H1 (cell line): ENCODE measurements around the gene ARHGAP6. TPM values are rescaled to one million over a fixed set of nuclear protein-coding genes. Genes with fewer than 3 reads are reported as not detected.

ENCODE experiments used
- CTCF ChIA-PET: fragments of 300-600 bp; sonication (Branson Sonifier 250); formaldehyde crosslinking; loops from one replicate; lab custom pipeline; 2021; ENCODE audit not compliant: partially characterized antibody; lab: Charles Lee
- POLR2A ChIA-PET: fragments of 300-600 bp; sonication (Branson Sonifier 250); formaldehyde crosslinking; loops from one replicate; lab custom pipeline; 2021; ENCODE audit warnings: inconsistent platforms; ENCODE audit not compliant: partially characterized antibody; lab: Charles Lee
- DNase-seq, 2 experiments: peaks; one replicate each; pipeline versions ENCODE4 v3.0.0 to v3.0.0-alpha.2; 2010 to 2022; ENCODE audit warnings: low spot score in 2 of 2, low read depth in 1 of 2, mixed read lengths in 1 of 2
- FAIRE-seq: peaks from 2 replicates; lab custom pipeline; 2011; peaks lifted over from hg19 to GRCh38; lab: Jason Lieb, UNC
- H2AFZ ChIP-seq: 2 replicates; pipeline ENCODE4 v1.8.1; 2012; ENCODE audit warnings: low read length, inconsistent platforms
- H2AK5ac ChIP-seq: 2 replicates; pipeline ENCODE4 v1.6.1; 2013; ENCODE audit warnings: low read depth, low read length
- H2BK120ac ChIP-seq: replicated peaks from 2 replicates; pipeline ENCODE3; 2013; ENCODE audit warnings: low read depth, low read length, inconsistent platforms
- H2BK12ac ChIP-seq: 2 replicates; pipeline ENCODE4 v1.6.1; 2013; ENCODE audit warnings: low read depth, low read length
- H2BK15ac ChIP-seq: 2 replicates; pipeline ENCODE4 v1.6.1; 2013; ENCODE audit warnings: low read length
- H2BK20ac ChIP-seq: 2 replicates; pipeline ENCODE4 v1.6.1; 2013; ENCODE audit warnings: low read length
- H2BK5ac ChIP-seq: 2 replicates; pipeline ENCODE4 v1.6.1; 2013; ENCODE audit warnings: low read depth, low read length
- H3K14ac ChIP-seq: 2 replicates; pipeline ENCODE4 v1.6.1; 2013; ENCODE audit warnings: inconsistent platforms; ENCODE audit not compliant: insufficient read length
- H3K18ac ChIP-seq: 2 replicates; pipeline ENCODE4 v1.6.1; 2013; ENCODE audit warnings: low read length; ENCODE audit errors: extremely low read depth
- H3K23ac ChIP-seq: 2 replicates; pipeline ENCODE4 v1.6.1; 2013; ENCODE audit warnings: inconsistent platforms; ENCODE audit not compliant: insufficient read length
- H3K23me2 ChIP-seq: 2 replicates; pipeline ENCODE4 v1.6.1; 2013; ENCODE audit warnings: low read depth, low read length
- H3K27ac ChIP-seq: 2 replicates; pipeline ENCODE4 v1.6.1; 2011; ENCODE audit warnings: low read depth, low read length, inconsistent platforms
- H3K27me3 ChIP-seq, 4 experiments: replicated peaks in 1 of 4; 1 replicate in 1 of 4; 2 replicates in 3 of 4; pipeline versions ENCODE4 v1.6.1 to v1.8.1; 2011 to 2013; ENCODE audit warnings: low read length in 3 of 4, mild to moderate bottlenecking in 3 of 4, inconsistent platforms in 2 of 4, mixed read lengths in 2 of 4, moderate library complexity in 1 of 4; ENCODE audit not compliant: control insufficient read depth in 3 of 4, insufficient read depth in 3 of 4; ENCODE audit errors: extremely low read depth in 1 of 4
- H3K36me3 ChIP-seq, 4 experiments: 2 replicates each; pipeline versions ENCODE4 v1.6.1 to v1.8.1; 2011 to 2013; ENCODE audit warnings: mild to moderate bottlenecking in 4 of 4, low read length in 3 of 4, moderate library complexity in 2 of 4, control low read depth in 1 of 4, inconsistent platforms in 1 of 4; ENCODE audit not compliant: insufficient read depth in 4 of 4, control insufficient read depth in 2 of 4
- H3K4ac ChIP-seq: replicated peaks from 2 replicates; pipeline ENCODE3; 2013; ENCODE audit warnings: low read length, low read depth, mixed read lengths, inconsistent platforms; ENCODE audit not compliant: insufficient read length
- H3K4me1 ChIP-seq, 4 experiments: replicated peaks in 1 of 4; 1 replicate in 1 of 4; 2 replicates in 3 of 4; pipeline versions ENCODE4 v1.6.1 to v1.8.1; 2011 to 2013; ENCODE audit warnings: low read length in 3 of 4, inconsistent platforms in 2 of 4, mixed read lengths in 1 of 4; ENCODE audit not compliant: insufficient read depth in 4 of 4, control insufficient read depth in 3 of 4
- H3K4me2 ChIP-seq, 2 experiments: 2 replicates each; pipeline versions ENCODE4 v1.6.1 to v1.8.1; 2011 to 2013; ENCODE audit warnings: low read depth in 2 of 2, low read length in 2 of 2, control low read depth in 1 of 2, inconsistent platforms in 1 of 2, mild to moderate bottlenecking in 1 of 2; ENCODE audit not compliant: insufficient read depth in 1 of 2
- H3K4me3 ChIP-seq, 4 experiments: fragments of 200-600, 300-600 bp in 1 of 4; sonication (generic), shearing (Covaris generic), sonication (Bioruptor Twin) in 1 of 4; 2 replicates each; pipeline versions ENCODE4 v1.5.1 to v1.8.1; 2011 to 2016; ENCODE audit warnings: low read length in 4 of 4, low read depth in 3 of 4, control low read depth in 2 of 4, inconsistent platforms in 2 of 4, mild to moderate bottlenecking in 2 of 4, mixed read lengths in 1 of 4, moderate library complexity in 1 of 4; ENCODE audit not compliant: insufficient read depth in 2 of 4; ENCODE audit errors: extremely low read depth in 1 of 4
- H3K56ac ChIP-seq: replicated peaks from 2 replicates; pipeline ENCODE3; 2013; ENCODE audit warnings: low read depth, mild to moderate bottlenecking, mixed read lengths, low read length, inconsistent platforms; ENCODE audit not compliant: insufficient read length
- H3K79me1 ChIP-seq: 2 replicates; pipeline ENCODE4 v1.6.1; 2013; ENCODE audit warnings: low read depth, low read length, control low read depth
- H3K79me2 ChIP-seq, 2 experiments: 2 replicates each; pipeline versions ENCODE4 v1.6.1 to v1.8.1; 2012 to 2013; ENCODE audit warnings: low read length in 2 of 2, mild to moderate bottlenecking in 2 of 2, inconsistent platforms in 1 of 2; ENCODE audit not compliant: insufficient read depth in 2 of 2, control insufficient read depth in 1 of 2
- H3K9ac ChIP-seq, 4 experiments: replicated peaks in 1 of 4; 1 replicate in 1 of 4; 2 replicates in 3 of 4; pipeline versions ENCODE4 v1.6.1 to v1.8.1; 2011 to 2013; ENCODE audit warnings: low read depth in 3 of 4, low read length in 3 of 4, control low read depth in 2 of 4, mild to moderate bottlenecking in 2 of 4, moderate library complexity in 2 of 4, inconsistent platforms in 1 of 4; ENCODE audit errors: extremely low read depth in 1 of 4
- H3K9me3 ChIP-seq, 2 experiments: 2 replicates each; pipeline versions ENCODE4 v1.6.1 to v1.8.1; 2012 to 2013; ENCODE audit warnings: mild to moderate bottlenecking in 2 of 2, moderate library complexity in 2 of 2, control low read depth in 1 of 2, inconsistent platforms in 1 of 2, low read depth in 1 of 2, low read length in 1 of 2, mixed read lengths in 1 of 2; ENCODE audit not compliant: insufficient read depth in 2 of 2
- H4K20me1 ChIP-seq, 2 experiments: replicated peaks in 1 of 2; 2 replicates each; pipeline versions ENCODE3 to v1.8.1; 2011 to 2013; ENCODE audit warnings: inconsistent platforms in 2 of 2, low read length in 2 of 2, mild to moderate bottlenecking in 1 of 2; ENCODE audit not compliant: insufficient read depth in 2 of 2, control insufficient read depth in 1 of 2
- H4K5ac ChIP-seq: 2 replicates; pipeline ENCODE4 v1.6.1; 2013; ENCODE audit warnings: low read length, low read depth, mixed read lengths, inconsistent platforms; ENCODE audit not compliant: insufficient read length
- H4K8ac ChIP-seq: 2 replicates; pipeline ENCODE4 v1.8.0; 2013; ENCODE audit warnings: mild to moderate bottlenecking, moderate library complexity, low read length, inconsistent platforms; ENCODE audit not compliant: insufficient read depth; ENCODE audit errors: extremely low read depth
- H4K91ac ChIP-seq: replicated peaks from 2 replicates; pipeline ENCODE3; 2013; ENCODE audit warnings: low read length, mixed read lengths, inconsistent platforms; ENCODE audit not compliant: insufficient read length
- CHD2 ChIP-seq: IDR thresholded peaks from 2 replicates; pipeline ENCODE4 v1.6.1; 2012; ENCODE audit warnings: low read length, improper control_type of control experiment
- CREB1 ChIP-seq: IDR thresholded peaks from 2 replicates; pipeline ENCODE4 v1.6.1; 2012; ENCODE audit warnings: inconsistent platforms
- JUND ChIP-seq: IDR thresholded peaks from 2 replicates; pipeline ENCODE4 v1.6.1; 2011; ENCODE audit warnings: mild to moderate bottlenecking, improper control_type of control experiment, low read length
- NANOG ChIP-seq: IDR thresholded peaks from 2 replicates; pipeline ENCODE4 v1.6.1; 2011; ENCODE audit warnings: low read length, low read depth, mild to moderate bottlenecking, inconsistent platforms; ENCODE audit not compliant: insufficient read depth, poor library complexity, severe bottlenecking
- SAP30 ChIP-seq: fragments of 300-600 bp; sonication (generic); IDR thresholded peaks from 2 replicates; pipeline ENCODE4 v1.7.1; 2012; ENCODE audit warnings: low read length, moderate library complexity, mild to moderate bottlenecking, inconsistent platforms; ENCODE audit not compliant: insufficient read depth, insufficient replicate concordance
- SP4 ChIP-seq: IDR thresholded peaks from 2 replicates; pipeline ENCODE4 v1.6.1; 2012; ENCODE audit warnings: low read length, inconsistent platforms
- SRF ChIP-seq: IDR thresholded peaks from 2 replicates; pipeline ENCODE4 v1.6.1; 2011; ENCODE audit warnings: mild to moderate bottlenecking, low read depth, low read length, moderate library complexity
- WGBS, 2 experiments: shearing (Covaris generic) in 1 of 2; methylation state at CpG; one replicate each; pipeline versions ENCODE4 v1.1.6 to v1.1.7; 2013 to 2015; ENCODE audit warnings: low lambda C conversion rate in 2 of 2, mixed read lengths in 2 of 2, inconsistent platforms in 1 of 2, low coverage in 1 of 2, missing lambda C conversion rate in 1 of 2; ENCODE audit not compliant: insufficient replicate concordance in 2 of 2, insufficient coverage in 1 of 2, insufficient read length in 1 of 2; ENCODE audit errors: extremely low coverage in 1 of 2, missing lambda C conversion rate in 1 of 2; 5-methylcytosine and 5-hydroxymethylcytosine counted together
- polyA plus RNA-seq, 7 experiments: library from polyadenylated mRNA; depleted of rRNA in 3 of 7; stranded (reverse) in 5 of 7; unstranded in 2 of 7; fragments of >200 nt in 5 of 7; fragments of 200-250 nt in 2 of 7; gene quantifications; 1 replicate in 5 of 7; 2 replicates in 1 of 7; 4 replicates in 1 of 7; pipeline versions ENCODE4 v1.2.1 to v1.2.3, GENCODE V29; 2011 to 2013; ENCODE audit warnings: missing spikeins in 2 of 7, mixed read lengths in 2 of 7
- total RNA-seq: library from RNA; stranded (reverse); fragmentation: NEBNext Ultra II Directional; extraction: Animal tissue kit (Norgen Biotek cat#: 25700); gene quantifications from 2 replicates; pipeline ENCODE4 v1.2.1, GENCODE V29; 2021
- TF ChIP-seq, protein P1 (sequence below): IDR thresholded peaks from 2 replicates; pipeline ENCODE4 v1.6.1; 2011; ENCODE audit warnings: low read depth, mild to moderate bottlenecking, low read length; ENCODE audit not compliant: insufficient read depth

The ARHGAP6 gene
- total and polyA plus RNA-seq, 2 of the 8 experiments (the other 6 are each of a cell fraction or from before 2014, with no cell fraction given) = 0.35 to 0.82 TPM

DNA sequence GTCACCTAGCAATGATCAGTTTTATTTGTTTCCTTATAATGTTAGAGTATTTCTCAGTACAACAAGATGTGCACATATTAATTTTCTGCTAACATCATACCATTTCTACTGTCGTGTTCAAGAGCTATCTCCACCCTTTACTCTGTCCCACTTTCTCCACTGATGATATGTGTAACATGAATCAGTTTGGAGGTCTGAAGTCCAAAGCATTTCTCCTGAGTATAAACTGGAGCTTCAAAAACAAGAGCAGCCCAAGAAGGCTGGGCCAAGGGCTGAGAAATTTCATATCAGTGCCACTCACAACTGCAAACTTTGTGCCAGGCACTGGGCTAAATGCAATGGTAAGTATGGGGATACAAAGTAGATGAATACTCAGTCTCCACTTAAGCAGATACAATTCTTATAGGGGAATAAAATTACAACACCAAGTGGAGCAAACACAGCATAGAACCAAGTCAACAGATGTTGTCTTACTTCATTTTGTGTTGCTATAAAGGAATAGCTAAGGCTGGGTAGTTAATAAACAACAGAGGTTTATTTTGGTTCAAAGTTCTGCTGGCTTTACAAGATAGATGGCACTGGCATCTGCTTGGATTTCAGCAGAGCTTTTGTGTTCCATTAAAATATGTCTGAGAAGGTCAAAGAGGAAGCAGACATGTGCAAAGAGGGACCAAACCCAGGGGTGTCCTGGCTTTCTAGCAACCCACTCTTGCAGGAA, 328.3 kb downstream of the ARHGAP6 start:
- no peaks in the 10 kb centered on the region for H3K79me1 ChIP-seq
- no peaks in the 10 kb centered on the region; a peak in 1 of 7 replicates for H3K4me1 ChIP-seq
- POLR2A ChIA-PET = interaction anchor here (0.7 kb wide), 1 partner anchor 14 kb away, joined by 3 read pairs; no protein-coding TSS in a partner anchor
- H3K23ac ChIP-seq = no peak overlapping the region
- no peak overlapping the region for H3K27ac ChIP-seq
- no peak overlapping the region for H2BK12ac ChIP-seq
- no peak overlapping the region for H2AFZ ChIP-seq
- no peaks in the 10 kb centered on the region for H3K36me3 ChIP-seq
- no peak overlapping the region for H3K14ac ChIP-seq
- CTCF ChIA-PET = no interaction called here
- no peak overlapping the region for H3K4me3 ChIP-seq
- no peak overlapping the region for H3K4me2 ChIP-seq
- FAIRE-seq (no peak), DNase-seq (no peak)
- no peak overlapping the region for H3K9ac ChIP-seq
- no peak overlapping the region for H2BK120ac ChIP-seq
- no peak overlapping the region for H3K4ac ChIP-seq
- no peaks in the 10 kb centered on the region for H3K79me2 ChIP-seq
- WGBS, 2 experiments = 86% methylated on average over 1 of the region's 1 CpG; no CpG with 5 or more reads in 1 of the 2 experiments
- no peaks in the 10 kb centered on the region for H3K23me2 ChIP-seq
- H2AK5ac ChIP-seq = no peak overlapping the region
- TF ChIP-seq NANOG (no peak), SAP30 (no peak), SP4 (no peak), SRF (no peak), CREB1 (no peak), CHD2 (no peak), JUND (no peak)
- TF ChIP-seq, protein P1, sequence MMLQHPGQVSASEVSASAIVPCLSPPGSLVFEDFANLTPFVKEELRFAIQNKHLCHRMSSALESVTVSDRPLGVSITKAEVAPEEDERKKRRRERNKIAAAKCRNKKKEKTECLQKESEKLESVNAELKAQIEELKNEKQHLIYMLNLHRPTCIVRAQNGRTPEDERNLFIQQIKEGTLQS = no peak
- H3K9me3 ChIP-seq = no peaks in the 10 kb centered on the region
- H4K5ac ChIP-seq = no peak overlapping the region
- H2BK5ac ChIP-seq = no peak overlapping the region
- no peak overlapping the region for H2BK15ac ChIP-seq
- H4K20me1 ChIP-seq = no peaks in the 10 kb centered on the region
- no peak overlapping the region for H3K56ac ChIP-seq
- no peak overlapping the region for H4K8ac ChIP-seq
- no peaks in the 10 kb centered on the region for H3K27me3 ChIP-seq
- no peak overlapping the region for H4K91ac ChIP-seq
- H3K18ac ChIP-seq = no peak overlapping the region
- no peak overlapping the region for H2BK20ac ChIP-seq
